HG03095 (cell line): ENCODE results near the gene PARD3B.
"Not testable (repeated sequence)": the region's sequence is repeated elsewhere in the genome, so short reads cannot be mapped to it uniquely, and the experiment has no call there.

Experiments used
- ATAC-seq: cut with Tn5 transposase; IDR thresholded peaks from one replicate; pipeline ENCODE4 v1.9.1; 2021; ENCODE audit warnings: moderate library complexity; ENCODE audit not compliant: unreplicated experiment

The PARD3B gene

GRCh38 chr2:205475416-205475768 is 930.1 kb downstream of the PARD3B start:
- ATAC-seq, result no peak

- ATAC-seq, result no peak
Measured at GRCh38 chr2:205477016-205477705, 931.9 kb downstream of the PARD3B start.

GRCh38 chr2:205481861-205482260 is 936.6 kb downstream of the PARD3B start:
- no peak for ATAC-seq

- no peak for ATAC-seq
Measured at GRCh38 chr2:205482399-205483081, 937.3 kb downstream of the PARD3B start.

GRCh38 chr2:205483095-205483494 is 937.8 kb downstream of the PARD3B start:
- no peak for ATAC-seq

GRCh38 chr2:205484215-205484614 is 938.9 kb downstream of the PARD3B start:
- no peak for ATAC-seq

GRCh38 chr2:205484764-205485163 is 939.5 kb downstream of the PARD3B start:
- no peak for ATAC-seq

GRCh38 chr2:205493528-205493927 is 948.3 kb downstream of the PARD3B start:
- not testable (repeated sequence) for ATAC-seq

- ATAC-seq, result no peak
Measured at GRCh38 chr2:205494537-205495235, 949.4 kb downstream of the PARD3B start.

- ATAC-seq, result no peak
Measured at GRCh38 chr2:205495819-205496218, 950.5 kb downstream of the PARD3B start.

GRCh38 chr2:205496370-205496769 is 951.1 kb downstream of the PARD3B start:
- ATAC-seq, result no peak

- ATAC-seq, result no peak
Measured at GRCh38 chr2:205496772-205497171, 951.5 kb downstream of the PARD3B start.

- ATAC-seq, result no peak
Measured at GRCh38 chr2:205499006-205499405, 953.7 kb downstream of the PARD3B start.

- ATAC-seq, result no peak
Measured at GRCh38 chr2:205500065-205500464, 954.8 kb downstream of the PARD3B start.

- no peak for ATAC-seq
Measured at GRCh38 chr2:205500951-205501350, 955.7 kb downstream of the PARD3B start.

- no peak for ATAC-seq
Measured at GRCh38 chr2:205501826-205502225, 956.6 kb downstream of the PARD3B start.

GRCh38 chr2:205505371-205505770 is 960.1 kb downstream of the PARD3B start:
- no peak for ATAC-seq

GRCh38 chr2:205509655-205510054 is 964.4 kb downstream of the PARD3B start:
- ATAC-seq, result no peak

- ATAC-seq, result no peak
Measured at GRCh38 chr2:205510345-205510744, 965.1 kb downstream of the PARD3B start.

GRCh38 chr2:205511221-205511620 is 965.9 kb downstream of the PARD3B start:
- no peak for ATAC-seq

GRCh38 chr2:205511641-205512040 is 966.4 kb downstream of the PARD3B start:
- no peak for ATAC-seq

- ATAC-seq, result no peak
Measured at GRCh38 chr2:205520311-205520710, 975.0 kb downstream of the PARD3B start.
